Pons (tissue), 1 donor: ENCODE data around the gene SLFN12L.
A peak's percentile ranks its signal among the peaks of the same experiment; 100 is the strongest.

Source experiments
- DNase-seq: peaks from one replicate; pipeline ENCODE4 v3.0.0-alpha.2; 2016; ENCODE audit warnings: low spot score

The SLFN12L gene

GRCh38 chr17:35432176-35433074 is 105.1 kb downstream of the SLFN12L start, which contains the start of gene SLFN12:
Gene SLFN12 (minus strand): TSS chr17:35432500. CDS start chr17:35423028, 9,472 bp downstream.
- peak; percentile 79 for DNase-seq

GRCh38 chr17:35429702-35430101 is 107.8 kb downstream of the SLFN12L start:
- no peak for DNase-seq

- no peak for DNase-seq
These were observed 109.2 kb downstream of the SLFN12L start for GRCh38 chr17:35428229-35428628.

- DNase-seq, result no peak
These were observed 113.7 kb downstream of the SLFN12L start for GRCh38 chr17:35423761-35424160.
